H1 (cell line): ENCODE results near the gene RLN2. TPM values are rescaled to one million over a fixed set of nuclear protein-coding genes. Genes with fewer than 3 reads are reported as not detected.

ENCODE experiments used
- CTCF ChIA-PET: fragments of 300-600 bp; sonication (Branson Sonifier 250); formaldehyde crosslinking; loops from one replicate; lab custom pipeline; 2021; ENCODE audit not compliant: partially characterized antibody; lab: Charles Lee
- POLR2A ChIA-PET: fragments of 300-600 bp; sonication (Branson Sonifier 250); formaldehyde crosslinking; loops from one replicate; lab custom pipeline; 2021; ENCODE audit warnings: inconsistent platforms; ENCODE audit not compliant: partially characterized antibody; lab: Charles Lee
- DNase-seq, 2 experiments: peaks; one replicate each; pipeline versions ENCODE4 v3.0.0 to v3.0.0-alpha.2; 2010 to 2022; ENCODE audit warnings: low spot score in 2 of 2, low read depth in 1 of 2, mixed read lengths in 1 of 2
- FAIRE-seq: peaks from 2 replicates; lab custom pipeline; 2011; peaks lifted over from hg19 to GRCh38; lab: Jason Lieb, UNC
- H2AFZ ChIP-seq: 2 replicates; pipeline ENCODE4 v1.8.1; 2012; ENCODE audit warnings: low read length, inconsistent platforms
- H2AK5ac ChIP-seq: 2 replicates; pipeline ENCODE4 v1.6.1; 2013; ENCODE audit warnings: low read depth, low read length
- H2BK120ac ChIP-seq: replicated peaks from 2 replicates; pipeline ENCODE3; 2013; ENCODE audit warnings: low read depth, low read length, inconsistent platforms
- H2BK12ac ChIP-seq: 2 replicates; pipeline ENCODE4 v1.6.1; 2013; ENCODE audit warnings: low read depth, low read length
- H2BK15ac ChIP-seq: 2 replicates; pipeline ENCODE4 v1.6.1; 2013; ENCODE audit warnings: low read length
- H2BK20ac ChIP-seq: 2 replicates; pipeline ENCODE4 v1.6.1; 2013; ENCODE audit warnings: low read length
- H2BK5ac ChIP-seq: 2 replicates; pipeline ENCODE4 v1.6.1; 2013; ENCODE audit warnings: low read depth, low read length
- H3K14ac ChIP-seq: 2 replicates; pipeline ENCODE4 v1.6.1; 2013; ENCODE audit warnings: inconsistent platforms; ENCODE audit not compliant: insufficient read length
- H3K18ac ChIP-seq: 2 replicates; pipeline ENCODE4 v1.6.1; 2013; ENCODE audit warnings: low read length; ENCODE audit errors: extremely low read depth
- H3K23ac ChIP-seq: 2 replicates; pipeline ENCODE4 v1.6.1; 2013; ENCODE audit warnings: inconsistent platforms; ENCODE audit not compliant: insufficient read length
- H3K23me2 ChIP-seq: 2 replicates; pipeline ENCODE4 v1.6.1; 2013; ENCODE audit warnings: low read depth, low read length
- H3K27ac ChIP-seq: 2 replicates; pipeline ENCODE4 v1.6.1; 2011; ENCODE audit warnings: low read depth, low read length, inconsistent platforms
- H3K27me3 ChIP-seq, 4 experiments: replicated peaks in 1 of 4; 1 replicate in 1 of 4; 2 replicates in 3 of 4; pipeline versions ENCODE4 v1.6.1 to v1.8.1; 2011 to 2013; ENCODE audit warnings: low read length in 3 of 4, mild to moderate bottlenecking in 3 of 4, inconsistent platforms in 2 of 4, mixed read lengths in 2 of 4, moderate library complexity in 1 of 4; ENCODE audit not compliant: control insufficient read depth in 3 of 4, insufficient read depth in 3 of 4; ENCODE audit errors: extremely low read depth in 1 of 4
- H3K36me3 ChIP-seq, 4 experiments: 2 replicates each; pipeline versions ENCODE4 v1.6.1 to v1.8.1; 2011 to 2013; ENCODE audit warnings: mild to moderate bottlenecking in 4 of 4, low read length in 3 of 4, moderate library complexity in 2 of 4, control low read depth in 1 of 4, inconsistent platforms in 1 of 4; ENCODE audit not compliant: insufficient read depth in 4 of 4, control insufficient read depth in 2 of 4
- H3K4ac ChIP-seq: replicated peaks from 2 replicates; pipeline ENCODE3; 2013; ENCODE audit warnings: low read length, low read depth, mixed read lengths, inconsistent platforms; ENCODE audit not compliant: insufficient read length
- H3K4me1 ChIP-seq, 4 experiments: replicated peaks in 1 of 4; 1 replicate in 1 of 4; 2 replicates in 3 of 4; pipeline versions ENCODE4 v1.6.1 to v1.8.1; 2011 to 2013; ENCODE audit warnings: low read length in 3 of 4, inconsistent platforms in 2 of 4, mixed read lengths in 1 of 4; ENCODE audit not compliant: insufficient read depth in 4 of 4, control insufficient read depth in 3 of 4
- H3K4me2 ChIP-seq, 2 experiments: 2 replicates each; pipeline versions ENCODE4 v1.6.1 to v1.8.1; 2011 to 2013; ENCODE audit warnings: low read depth in 2 of 2, low read length in 2 of 2, control low read depth in 1 of 2, inconsistent platforms in 1 of 2, mild to moderate bottlenecking in 1 of 2; ENCODE audit not compliant: insufficient read depth in 1 of 2
- H3K4me3 ChIP-seq, 4 experiments: fragments of 200-600, 300-600 bp in 1 of 4; sonication (generic), shearing (Covaris generic), sonication (Bioruptor Twin) in 1 of 4; 2 replicates each; pipeline versions ENCODE4 v1.5.1 to v1.8.1; 2011 to 2016; ENCODE audit warnings: low read length in 4 of 4, low read depth in 3 of 4, control low read depth in 2 of 4, inconsistent platforms in 2 of 4, mild to moderate bottlenecking in 2 of 4, mixed read lengths in 1 of 4, moderate library complexity in 1 of 4; ENCODE audit not compliant: insufficient read depth in 2 of 4; ENCODE audit errors: extremely low read depth in 1 of 4
- H3K56ac ChIP-seq: replicated peaks from 2 replicates; pipeline ENCODE3; 2013; ENCODE audit warnings: low read depth, mild to moderate bottlenecking, mixed read lengths, low read length, inconsistent platforms; ENCODE audit not compliant: insufficient read length
- H3K79me1 ChIP-seq: 2 replicates; pipeline ENCODE4 v1.6.1; 2013; ENCODE audit warnings: low read depth, low read length, control low read depth
- H3K79me2 ChIP-seq, 2 experiments: 2 replicates each; pipeline versions ENCODE4 v1.6.1 to v1.8.1; 2012 to 2013; ENCODE audit warnings: low read length in 2 of 2, mild to moderate bottlenecking in 2 of 2, inconsistent platforms in 1 of 2; ENCODE audit not compliant: insufficient read depth in 2 of 2, control insufficient read depth in 1 of 2
- H3K9ac ChIP-seq, 4 experiments: replicated peaks in 1 of 4; 1 replicate in 1 of 4; 2 replicates in 3 of 4; pipeline versions ENCODE4 v1.6.1 to v1.8.1; 2011 to 2013; ENCODE audit warnings: low read depth in 3 of 4, low read length in 3 of 4, control low read depth in 2 of 4, mild to moderate bottlenecking in 2 of 4, moderate library complexity in 2 of 4, inconsistent platforms in 1 of 4; ENCODE audit errors: extremely low read depth in 1 of 4
- H3K9me3 ChIP-seq, 2 experiments: 2 replicates each; pipeline versions ENCODE4 v1.6.1 to v1.8.1; 2012 to 2013; ENCODE audit warnings: mild to moderate bottlenecking in 2 of 2, moderate library complexity in 2 of 2, control low read depth in 1 of 2, inconsistent platforms in 1 of 2, low read depth in 1 of 2, low read length in 1 of 2, mixed read lengths in 1 of 2; ENCODE audit not compliant: insufficient read depth in 2 of 2
- H4K20me1 ChIP-seq, 2 experiments: replicated peaks in 1 of 2; 2 replicates each; pipeline versions ENCODE3 to v1.8.1; 2011 to 2013; ENCODE audit warnings: inconsistent platforms in 2 of 2, low read length in 2 of 2, mild to moderate bottlenecking in 1 of 2; ENCODE audit not compliant: insufficient read depth in 2 of 2, control insufficient read depth in 1 of 2
- H4K5ac ChIP-seq: 2 replicates; pipeline ENCODE4 v1.6.1; 2013; ENCODE audit warnings: low read length, low read depth, mixed read lengths, inconsistent platforms; ENCODE audit not compliant: insufficient read length
- H4K8ac ChIP-seq: 2 replicates; pipeline ENCODE4 v1.8.0; 2013; ENCODE audit warnings: mild to moderate bottlenecking, moderate library complexity, low read length, inconsistent platforms; ENCODE audit not compliant: insufficient read depth; ENCODE audit errors: extremely low read depth
- H4K91ac ChIP-seq: replicated peaks from 2 replicates; pipeline ENCODE3; 2013; ENCODE audit warnings: low read length, mixed read lengths, inconsistent platforms; ENCODE audit not compliant: insufficient read length
- GTF2F1 ChIP-seq: IDR thresholded peaks from 2 replicates; pipeline ENCODE4 v1.6.1; 2012; ENCODE audit warnings: low read depth, low read length, improper control_type of control experiment, borderline replicate concordance
- NANOG ChIP-seq: IDR thresholded peaks from 2 replicates; pipeline ENCODE4 v1.6.1; 2011; ENCODE audit warnings: low read length, low read depth, mild to moderate bottlenecking, inconsistent platforms; ENCODE audit not compliant: insufficient read depth, poor library complexity, severe bottlenecking
- POLR2AphosphoS5 ChIP-seq: IDR thresholded peaks from 2 replicates; pipeline ENCODE4 v1.6.1; 2011; ENCODE audit warnings: low read depth, low read length
- SIX5 ChIP-seq: IDR thresholded peaks from 2 replicates; pipeline ENCODE4 v1.6.1; 2011; ENCODE audit warnings: mild to moderate bottlenecking, low read depth, low read length
- WGBS, 2 experiments: shearing (Covaris generic) in 1 of 2; methylation state at CpG; one replicate each; pipeline versions ENCODE4 v1.1.6 to v1.1.7; 2013 to 2015; ENCODE audit warnings: low lambda C conversion rate in 2 of 2, mixed read lengths in 2 of 2, inconsistent platforms in 1 of 2, low coverage in 1 of 2, missing lambda C conversion rate in 1 of 2; ENCODE audit not compliant: insufficient replicate concordance in 2 of 2, insufficient coverage in 1 of 2, insufficient read length in 1 of 2; ENCODE audit errors: extremely low coverage in 1 of 2, missing lambda C conversion rate in 1 of 2; 5-methylcytosine and 5-hydroxymethylcytosine counted together
- polyA plus RNA-seq, 7 experiments: library from polyadenylated mRNA; depleted of rRNA in 3 of 7; stranded (reverse) in 5 of 7; unstranded in 2 of 7; fragments of >200 nt in 5 of 7; fragments of 200-250 nt in 2 of 7; gene quantifications; 1 replicate in 5 of 7; 2 replicates in 1 of 7; 4 replicates in 1 of 7; pipeline versions ENCODE4 v1.2.1 to v1.2.3, GENCODE V29; 2011 to 2013; ENCODE audit warnings: missing spikeins in 2 of 7, mixed read lengths in 2 of 7
- total RNA-seq: library from RNA; stranded (reverse); fragmentation: NEBNext Ultra II Directional; extraction: Animal tissue kit (Norgen Biotek cat#: 25700); gene quantifications from 2 replicates; pipeline ENCODE4 v1.2.1, GENCODE V29; 2021

RLN2 gene
- total and polyA plus RNA-seq, 2 of the 8 experiments (the other 6 are each of a cell fraction or from before 2014, with no cell fraction given) = 4.5 to 6.0 TPM

DNA sequence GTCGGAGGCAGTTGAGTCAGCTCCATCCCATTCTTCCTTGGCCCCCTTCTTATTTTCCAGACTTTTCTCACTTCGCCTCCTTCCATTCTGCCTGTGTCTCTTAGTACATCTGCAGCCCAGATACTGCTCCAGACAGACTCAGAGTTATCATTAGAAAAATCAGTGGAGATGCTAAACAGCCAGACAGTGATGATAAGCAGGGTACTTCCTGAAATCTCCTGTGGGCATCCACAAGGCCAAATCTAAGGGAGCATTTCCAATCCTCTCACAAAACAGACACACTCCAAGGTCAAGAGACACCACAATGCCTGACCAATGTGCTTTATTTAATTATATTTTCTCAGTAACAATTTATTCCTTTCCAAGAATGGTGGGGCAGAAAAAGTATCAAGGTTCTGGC is 49.7 kb upstream of the RLN2 start:
- Histone ChIP-seq H2BK5ac (no peak overlapping the region), H3K79me1 (no peaks in the 10 kb centered on the region), H2BK15ac (no peak overlapping the region), H3K9ac (no peak overlapping the region), H4K91ac (no peak overlapping the region), H3K23me2 (no peaks in the 10 kb centered on the region; the same call in 1 of the 2 replicates), H3K27me3 (no peaks in the 10 kb centered on the region), H3K9me3 (no peaks in the 10 kb centered on the region), H3K56ac (no peak overlapping the region), H2AFZ (no peak overlapping the region), H3K4ac (no peak overlapping the region), H3K27ac (no peak overlapping the region), H2BK120ac (no peak overlapping the region), H4K8ac (no peak overlapping the region), H3K36me3 (no peaks in the 10 kb centered on the region; a peak in 1 of 8 replicates), H4K20me1 (no peaks in the 10 kb centered on the region), H2AK5ac (no peak overlapping the region), H3K4me2 (no peak overlapping the region), H2BK12ac (no peak overlapping the region), H2BK20ac (no peak overlapping the region), H3K79me2 (no peaks in the 10 kb centered on the region), H3K23ac (no peak overlapping the region), H3K4me1 (no peaks in the 10 kb centered on the region), H3K18ac (no peak overlapping the region), H3K14ac (no peak overlapping the region), H3K4me3 (no peak overlapping the region), H4K5ac (no peak overlapping the region)
- DNase-seq (no peak), FAIRE-seq (no peak)
- CTCF ChIA-PET = no interaction called here
- TF ChIP-seq SIX5 = no peak
- no peak for TF ChIP-seq GTF2F1
- no peak for TF ChIP-seq POLR2AphosphoS5
- no peak for TF ChIP-seq NANOG
- WGBS, 2 experiments = 86% methylated on average over 2 of the region's 2 CpGs; no CpG with 5 or more reads in 1 of the 2 experiments
- POLR2A ChIA-PET = no interaction called here
